GM23338 (cell line): ENCODE measurements around the gene DBH. TPM values are rescaled to one million over a fixed set of nuclear protein-coding genes. Genes with fewer than 3 reads are reported as not detected.

Experiments used
- ATAC-seq: fragments of 200-7000 bp; cut with Tn5 transposase; 3 replicates; pipeline ENCODE4 v1.9.1; 2020
- DNase-seq: peaks from one replicate; pipeline ENCODE4 v3.0.0-alpha.2; 2015; ENCODE audit warnings: low spot score
- H2AFZ ChIP-seq: fragments of 200-600 bp; sonication (generic); 2 replicates; pipeline ENCODE4 v1.8.0; 2016; ENCODE audit warnings: antibody characterized with exemption, mild to moderate bottlenecking, moderate library complexity
- H3F3A ChIP-seq: fragments of 200-600 bp; sonication (generic); replicated peaks from 2 replicates; pipeline ENCODE4 v1.8.0; 2017; ENCODE audit warnings: antibody characterized with exemption, mixed run types, low read depth
- H3K27ac ChIP-seq: fragments of 200-600 bp; sonication (generic); 2 replicates; pipeline ENCODE4 v1.6.1; 2016; ENCODE audit warnings: low read depth
- H3K27me3 ChIP-seq: fragments of 200-600 bp; sonication (generic); 2 replicates; pipeline ENCODE4 v1.8.0; 2016; ENCODE audit warnings: mild to moderate bottlenecking, mixed run types, moderate library complexity; ENCODE audit not compliant: insufficient read depth
- H3K36me3 ChIP-seq: fragments of 200-600 bp; sonication (generic); 2 replicates; pipeline ENCODE4 v1.8.0; 2016; ENCODE audit warnings: mild to moderate bottlenecking; ENCODE audit not compliant: insufficient read depth
- H3K4me1 ChIP-seq: fragments of 200-600 bp; sonication (generic); 2 replicates; pipeline ENCODE4 v1.8.0; 2016; ENCODE audit warnings: mild to moderate bottlenecking, moderate library complexity; ENCODE audit not compliant: insufficient read depth
- H3K4me2 ChIP-seq: fragments of 200-600 bp; sonication (generic); 2 replicates; pipeline ENCODE4 v1.7.1; 2017; ENCODE audit warnings: mixed run types
- H3K4me3 ChIP-seq: fragments of 200-600 bp; sonication (generic); 2 replicates; pipeline ENCODE4 v1.6.1; 2016; ENCODE audit warnings: mixed run types
- H3K79me2 ChIP-seq: fragments of 200-600 bp; sonication (generic); replicated peaks from 2 replicates; pipeline ENCODE4 v1.8.0; 2017; ENCODE audit warnings: mild to moderate bottlenecking; ENCODE audit not compliant: insufficient read depth
- H3K9me2 ChIP-seq: fragments of 200-600 bp; sonication (generic); 2 replicates; pipeline ENCODE4 v1.8.0; 2017; ENCODE audit not compliant: insufficient read depth
- H4K20me1 ChIP-seq: fragments of 200-600 bp; sonication (generic); replicated peaks from 2 replicates; pipeline ENCODE4 v1.8.0; 2017; ENCODE audit warnings: mild to moderate bottlenecking; ENCODE audit not compliant: insufficient read depth
- H3K27ac Mint-ChIP-seq: 2 replicates; pipeline ENCODE4 v1.8.0; 2020; ENCODE audit warnings: inconsistent platforms, mild to moderate bottlenecking, moderate library complexity, mixed read lengths
- H3K27me3 Mint-ChIP-seq: 3 replicates; pipeline ENCODE4 v1.8.0; 2022; ENCODE audit warnings: low read depth, mild to moderate bottlenecking, moderate library complexity, mixed read lengths, inconsistent platforms; ENCODE audit not compliant: insufficient read depth, poor library complexity
- H3K36me3 Mint-ChIP-seq: 3 replicates; pipeline ENCODE4 v1.8.0; 2021; ENCODE audit warnings: low read depth, mild to moderate bottlenecking, inconsistent platforms, moderate library complexity, mixed read lengths
- H3K4me1 Mint-ChIP-seq: 3 replicates; pipeline ENCODE4 v1.8.0; 2020; ENCODE audit warnings: mild to moderate bottlenecking, inconsistent platforms, mixed read lengths
- H3K4me3 Mint-ChIP-seq: 3 replicates; pipeline ENCODE4 v1.8.0; 2021; ENCODE audit warnings: moderate library complexity, mild to moderate bottlenecking, inconsistent platforms, mixed read lengths
- H3K9me3 Mint-ChIP-seq: 3 replicates; pipeline ENCODE4 v1.8.0; 2020; ENCODE audit warnings: moderate library complexity, mild to moderate bottlenecking, inconsistent platforms, mixed read lengths
- CTCF ChIP-seq, 2 experiments: fragments of 200-600 bp in 1 of 2; sonication (generic) in 1 of 2; conservative IDR thresholded peaks; 2 replicates each; pipeline versions ENCODE4 v1.5.1 to v1.6.1; 2016 to 2017; ENCODE audit warnings: antibody characterized with exemption in 2 of 2, low read depth in 2 of 2, mild to moderate bottlenecking in 2 of 2, moderate library complexity in 1 of 2
- EZH2phosphoT487 ChIP-seq: fragments of 200-600 bp; sonication (generic); IDR thresholded peaks from one replicate; pipeline ENCODE4 v1.8.1; 2018; ENCODE audit warnings: antibody characterized with exemption; ENCODE audit not compliant: unreplicated experiment
- JUNB ChIP-seq: IDR thresholded peaks from one replicate; pipeline ENCODE4 v1.6.1; 2016; ENCODE audit warnings: antibody characterized with exemption; ENCODE audit not compliant: unreplicated experiment
- NANOG ChIP-seq: IDR thresholded peaks from 2 replicates; pipeline ENCODE4 v1.6.1; 2016; ENCODE audit warnings: antibody characterized with exemption, borderline replicate concordance
- POLR2AphosphoS5 ChIP-seq: IDR thresholded peaks from 2 replicates; pipeline ENCODE4 v1.6.1; 2016; ENCODE audit warnings: antibody characterized with exemption, low read depth
- STAT1 ChIP-seq: IDR thresholded peaks from one replicate; pipeline ENCODE4 v1.6.1; 2016; ENCODE audit warnings: antibody characterized with exemption; ENCODE audit not compliant: unreplicated experiment
- ZNF114 ChIP-seq: fragments of 250-450 bp; sonication (Bioruptor Pico); IDR thresholded peaks from 2 replicates; pipeline ENCODE4 v1.5.0; 2020; ENCODE audit warnings: mild to moderate bottlenecking, moderate library complexity
- ZNF331 ChIP-seq: fragments of 250-450 bp; sonication (Bioruptor Pico); IDR thresholded peaks from 2 replicates; pipeline ENCODE4 v1.5.0; 2020; ENCODE audit warnings: low read depth, mild to moderate bottlenecking, moderate library complexity
- ZNF462 ChIP-seq: fragments of 250-450 bp; sonication (Bioruptor Pico); IDR thresholded peaks from 2 replicates; pipeline ENCODE4 v1.5.0; 2020; ENCODE audit warnings: mild to moderate bottlenecking, moderate library complexity
- polyA plus RNA-seq: library from polyadenylated mRNA; unstranded; fragments of >200 nt; fragmentation: Nextera tagmentation; extraction: Ambion mirVana; gene quantifications from 2 replicates; pipeline ENCODE4 v1.2.1, GENCODE V29; 2016
- total RNA-seq: library from RNA; depleted of rRNA; stranded (reverse); fragments of >200 nt; shearing (Covaris generic); gene quantifications from 2 replicates; pipeline ENCODE4 v1.2.3, GENCODE V29; 2014
- TF ChIP-seq, protein P1 (sequence below): IDR thresholded peaks from 2 replicates; pipeline ENCODE4 v1.6.1; 2016; ENCODE audit warnings: antibody characterized with exemption
- TF ChIP-seq, protein P2 (sequence below): IDR thresholded peaks from one replicate; pipeline ENCODE4 v1.6.1; 2018; ENCODE audit warnings: antibody characterized with exemption; ENCODE audit not compliant: unreplicated experiment

DBH gene
- total and polyA plus RNA-seq, 2 experiments from 2014 or later, result 0.08 to 0.24 TPM

GRCh38 chr9:133601746-133602145 lies 34.4 kb upstream of the DBH start (continued):
- no peak for TF ChIP-seq ZNF331
- TF ChIP-seq STAT1, result no peak
- TF ChIP-seq, protein P1, sequence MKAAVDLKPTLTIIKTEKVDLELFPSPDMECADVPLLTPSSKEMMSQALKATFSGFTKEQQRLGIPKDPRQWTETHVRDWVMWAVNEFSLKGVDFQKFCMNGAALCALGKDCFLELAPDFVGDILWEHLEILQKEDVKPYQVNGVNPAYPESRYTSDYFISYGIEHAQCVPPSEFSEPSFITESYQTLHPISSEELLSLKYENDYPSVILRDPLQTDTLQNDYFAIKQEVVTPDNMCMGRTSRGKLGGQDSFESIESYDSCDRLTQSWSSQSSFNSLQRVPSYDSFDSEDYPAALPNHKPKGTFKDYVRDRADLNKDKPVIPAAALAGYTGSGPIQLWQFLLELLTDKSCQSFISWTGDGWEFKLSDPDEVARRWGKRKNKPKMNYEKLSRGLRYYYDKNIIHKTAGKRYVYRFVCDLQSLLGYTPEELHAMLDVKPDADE, result no peak
- TF ChIP-seq ZNF114 (CRISPR knock-in tag), result no peak
- no peak for TF ChIP-seq EZH2phosphoT487
- no peak for TF ChIP-seq JUNB
- TF ChIP-seq POLR2AphosphoS5, result no peak
- no peak for TF ChIP-seq NANOG
- TF ChIP-seq, protein P2, sequence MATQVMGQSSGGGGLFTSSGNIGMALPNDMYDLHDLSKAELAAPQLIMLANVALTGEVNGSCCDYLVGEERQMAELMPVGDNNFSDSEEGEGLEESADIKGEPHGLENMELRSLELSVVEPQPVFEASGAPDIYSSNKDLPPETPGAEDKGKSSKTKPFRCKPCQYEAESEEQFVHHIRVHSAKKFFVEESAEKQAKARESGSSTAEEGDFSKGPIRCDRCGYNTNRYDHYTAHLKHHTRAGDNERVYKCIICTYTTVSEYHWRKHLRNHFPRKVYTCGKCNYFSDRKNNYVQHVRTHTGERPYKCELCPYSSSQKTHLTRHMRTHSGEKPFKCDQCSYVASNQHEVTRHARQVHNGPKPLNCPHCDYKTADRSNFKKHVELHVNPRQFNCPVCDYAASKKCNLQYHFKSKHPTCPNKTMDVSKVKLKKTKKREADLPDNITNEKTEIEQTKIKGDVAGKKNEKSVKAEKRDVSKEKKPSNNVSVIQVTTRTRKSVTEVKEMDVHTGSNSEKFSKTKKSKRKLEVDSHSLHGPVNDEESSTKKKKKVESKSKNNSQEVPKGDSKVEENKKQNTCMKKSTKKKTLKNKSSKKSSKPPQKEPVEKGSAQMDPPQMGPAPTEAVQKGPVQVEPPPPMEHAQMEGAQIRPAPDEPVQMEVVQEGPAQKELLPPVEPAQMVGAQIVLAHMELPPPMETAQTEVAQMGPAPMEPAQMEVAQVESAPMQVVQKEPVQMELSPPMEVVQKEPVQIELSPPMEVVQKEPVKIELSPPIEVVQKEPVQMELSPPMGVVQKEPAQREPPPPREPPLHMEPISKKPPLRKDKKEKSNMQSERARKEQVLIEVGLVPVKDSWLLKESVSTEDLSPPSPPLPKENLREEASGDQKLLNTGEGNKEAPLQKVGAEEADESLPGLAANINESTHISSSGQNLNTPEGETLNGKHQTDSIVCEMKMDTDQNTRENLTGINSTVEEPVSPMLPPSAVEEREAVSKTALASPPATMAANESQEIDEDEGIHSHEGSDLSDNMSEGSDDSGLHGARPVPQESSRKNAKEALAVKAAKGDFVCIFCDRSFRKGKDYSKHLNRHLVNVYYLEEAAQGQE, result no peak
- no peak for TF ChIP-seq CTCF (conservative IDR thresholded peaks at IDR 0.05; ENCODE audit: low read depth in 2 of 2)

DNA sequence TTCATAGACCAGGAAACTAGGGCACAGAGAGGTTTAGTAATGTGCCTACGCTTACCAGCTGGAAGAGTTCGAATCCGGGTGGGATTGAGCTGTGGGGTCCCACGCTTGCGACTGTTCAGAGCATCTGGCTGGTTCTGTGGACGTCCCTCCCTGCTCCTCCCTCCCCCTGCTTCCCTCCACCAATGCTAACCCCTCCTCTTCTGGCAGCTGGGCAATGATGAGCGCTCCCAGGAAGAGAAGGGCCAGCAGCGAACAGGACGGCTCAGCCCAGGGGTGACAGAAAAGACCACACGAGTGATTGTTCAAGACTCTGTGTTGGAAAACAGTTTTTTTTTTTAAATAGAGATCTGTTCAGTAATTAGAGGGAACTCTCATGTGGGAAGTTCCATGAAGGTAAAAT lies 33.9 kb upstream of the DBH start:
- no peak overlapping the region for H3K4me3 Mint-ChIP-seq
- H2AFZ ChIP-seq, result no peak overlapping the region
- H3K79me2 ChIP-seq, result no peaks in the 10 kb centered on the region
- no peaks in the 10 kb centered on the region for H3K27me3 ChIP-seq
- H3K27ac Mint-ChIP-seq, result no peak overlapping the region
- H3K9me2 ChIP-seq, result no peaks in the 10 kb centered on the region
- TF ChIP-seq EZH2phosphoT487, result no peak
- TF ChIP-seq POLR2AphosphoS5, result no peak
- no peak for TF ChIP-seq NANOG
- TF ChIP-seq, protein P1, result no peak
- TF ChIP-seq ZNF462, result no peak
- ATAC-seq (no peak), DNase-seq (no peak)
- H3K9me3 Mint-ChIP-seq, result peaks cover 11% of the 10 kb centered on the region
- H3K27me3 Mint-ChIP-seq, result peaks cover 2% of the 10 kb centered on the region
- peaks cover 5% of the 10 kb centered on the region for H3K36me3 Mint-ChIP-seq
- H3K4me1 ChIP-seq, result no peaks in the 10 kb centered on the region
- no peak overlapping the region for H3K4me3 ChIP-seq
- H3K4me1 Mint-ChIP-seq, result peaks cover 24% of the 10 kb centered on the region
- H4K20me1 ChIP-seq, result no peaks in the 10 kb centered on the region
- H3K4me2 ChIP-seq, result no peak overlapping the region
- peaks cover 6% of the 10 kb centered on the region; the same call in 1 of the 2 replicates for H3F3A ChIP-seq
- no peaks in the 10 kb centered on the region for H3K36me3 ChIP-seq
- no peak overlapping the region for H3K27ac ChIP-seq
